Measurements from ENCODE around the gene TVP23A. TPM values are rescaled to one million over a fixed set of nuclear protein-coding genes. Genes with fewer than 3 reads are reported as not detected.

TVP23A gene
- total RNA-seq, 1 experiment from 2014 or later = not detected

GRCh38 chr16:10770907-10771306, 47.7 kb downstream of the TVP23A start:
- TF ChIP-seq CTCF (conservative IDR thresholded peaks at IDR 0.05; ENCODE audit: low read depth, low read length) (no peak), EZH2phosphoT487 (IDR thresholded peaks at IDR 0.05; ENCODE audit: borderline replicate concordance, low read length) (no peak), EZH2 (IDR thresholded peaks at IDR 0.05; ENCODE audit: low read length, unreplicated experiment) (no peak)
- Histone ChIP-seq H3K36me3 (ENCODE audit: low read depth, low read length) (no peaks in the 10 kb centered on the region), H3K79me2 (ENCODE audit: low read length) (no peaks in the 10 kb centered on the region), H3F3A (ENCODE audit: low read length, unreplicated experiment) (no peaks in the 10 kb centered on the region), H3K27ac (ENCODE audit: low read length) (no peak overlapping the region), H3K4me1 (ENCODE audit: insufficient read depth, low read length) (no peaks in the 10 kb centered on the region), H3K4me2 (ENCODE audit: low read length) (no peak overlapping the region), H4K20me1 (ENCODE audit: low read length) (no peaks in the 10 kb centered on the region), H3K9me3 (ENCODE audit: low read length) (no peaks in the 10 kb centered on the region), H2AFZ (ENCODE audit: low read length) (no peak overlapping the region), H3K4me3 (ENCODE audit: low read length) (no peak overlapping the region), H3K27me3 (ENCODE audit: low read length) (no peaks in the 10 kb centered on the region), H3K9ac (ENCODE audit: low read length) (no peak overlapping the region), H3K9me2 (replicated peaks; ENCODE audit: low read length) (no peaks in the 10 kb centered on the region)
- ChIA-PET POLR2A (ENCODE audit: unreplicated experiment) (no interaction called here), CTCF (no interaction called here)
- intact Hi-C loops (cut with micrococcal nuclease) = no loop called here
- no TSS peak for BruUV-seq (replicated peaks)
- no peak for ATAC-seq
- no peak for DNase-seq

DNA sequence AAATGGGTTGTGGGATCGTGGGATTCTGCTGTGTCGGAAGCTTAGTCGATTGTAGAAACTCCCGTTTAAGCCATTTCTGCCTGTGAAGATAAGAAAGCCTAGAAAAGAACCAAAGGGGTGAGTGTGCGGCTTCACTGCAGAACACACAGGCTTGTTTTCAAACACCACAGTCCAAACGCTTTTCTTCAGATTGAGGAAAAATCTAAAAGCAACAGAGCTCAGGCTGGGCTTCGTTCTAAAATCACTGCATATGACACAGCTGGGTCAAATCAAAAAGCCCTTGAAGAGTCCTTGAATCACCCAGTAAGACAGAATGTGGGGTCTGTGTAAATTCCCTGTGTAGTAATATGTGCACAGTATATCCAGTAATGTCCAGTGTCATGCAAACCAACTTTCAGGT, 49.2 kb downstream of the TVP23A start:
- intact Hi-C loops (cut with micrococcal nuclease) = no loop called here
- Histone ChIP-seq H3K79me2 (ENCODE audit: low read length) (no peaks in the 10 kb centered on the region), H3K36me3 (ENCODE audit: low read depth, low read length) (no peaks in the 10 kb centered on the region), H3K9me2 (replicated peaks; ENCODE audit: low read length) (no peaks in the 10 kb centered on the region), H3K9me3 (ENCODE audit: low read length) (no peaks in the 10 kb centered on the region), H2AFZ (ENCODE audit: low read length) (no peak overlapping the region), H3F3A (ENCODE audit: low read length, unreplicated experiment) (no peaks in the 10 kb centered on the region), H3K4me3 (ENCODE audit: low read length) (no peak overlapping the region), H4K20me1 (ENCODE audit: low read length) (no peaks in the 10 kb centered on the region), H3K27me3 (ENCODE audit: low read length) (no peaks in the 10 kb centered on the region), H3K27ac (ENCODE audit: low read length) (no peak overlapping the region), H3K9ac (ENCODE audit: low read length) (no peak overlapping the region), H3K4me2 (ENCODE audit: low read length) (no peak overlapping the region), H3K4me1 (ENCODE audit: insufficient read depth, low read length) (no peaks in the 10 kb centered on the region)
- no TSS peak for BruUV-seq (replicated peaks)
- CTCF ChIA-PET = no interaction called here
- POLR2A ChIA-PET (ENCODE audit: unreplicated experiment) = no interaction called here
- TF ChIP-seq EZH2 (IDR thresholded peaks at IDR 0.05; ENCODE audit: low read length, unreplicated experiment) (no peak), EZH2phosphoT487 (IDR thresholded peaks at IDR 0.05; ENCODE audit: borderline replicate concordance, low read length) (no peak), CTCF (conservative IDR thresholded peaks at IDR 0.05; ENCODE audit: low read depth, low read length) (no peak)
- no peak for DNase-seq
- ATAC-seq = no peak

GRCh38 chr16:10767127-10767526, 51.5 kb downstream of the TVP23A start:
- H3K4me1 ChIP-seq (ENCODE audit: insufficient read depth, low read length) = no peaks in the 10 kb centered on the region
- TF ChIP-seq EZH2phosphoT487 (IDR thresholded peaks at IDR 0.05; ENCODE audit: borderline replicate concordance, low read length) (no peak), CTCF (conservative IDR thresholded peaks at IDR 0.05; ENCODE audit: low read depth, low read length) (no peak), EZH2 (IDR thresholded peaks at IDR 0.05; ENCODE audit: low read length, unreplicated experiment) (no peak)
- no peaks in the 10 kb centered on the region for H3K36me3 ChIP-seq (ENCODE audit: low read depth, low read length)
- H3F3A ChIP-seq (ENCODE audit: low read length, unreplicated experiment) = no peaks in the 10 kb centered on the region
- ATAC-seq = no peak
- no peak overlapping the region for H3K9ac ChIP-seq (ENCODE audit: low read length)
- H3K79me2 ChIP-seq (ENCODE audit: low read length) = no peaks in the 10 kb centered on the region
- H3K9me3 ChIP-seq (ENCODE audit: low read length) = no peaks in the 10 kb centered on the region
- no peaks in the 10 kb centered on the region for H3K9me2 ChIP-seq (replicated peaks; ENCODE audit: low read length)
- no peaks in the 10 kb centered on the region for H3K27me3 ChIP-seq (ENCODE audit: low read length)
- no peak overlapping the region for H3K4me2 ChIP-seq (ENCODE audit: low read length)
- DNase-seq = no peak
- no TSS peak for BruUV-seq (replicated peaks)
- H3K27ac ChIP-seq (ENCODE audit: low read length) = no peak overlapping the region
- ChIA-PET POLR2A (ENCODE audit: unreplicated experiment) (no interaction called here), CTCF (no interaction called here)
- H4K20me1 ChIP-seq (ENCODE audit: low read length) = no peaks in the 10 kb centered on the region
- H3K4me3 ChIP-seq (ENCODE audit: low read length) = no peak overlapping the region
- H2AFZ ChIP-seq (ENCODE audit: low read length) = no peak overlapping the region
- intact Hi-C loops (cut with micrococcal nuclease) = no loop called here

Measured in PC-3 (cell line).